Left renal pelvis (tissue), 4 donors: Measurements from ENCODE around the gene ATF7. TPM values are rescaled to one million over a fixed set of nuclear protein-coding genes. Genes with fewer than 3 reads are reported as not detected.

Experiments used
- DNase-seq, 4 donors: peaks; one replicate each; pipeline ENCODE4 v3.0.0-alpha.2; 2013; ENCODE audit warnings: low read depth in 4 of 4, low spot score in 3 of 4
- polyA plus RNA-seq, 4 donors: library from polyadenylated mRNA; unstranded; fragments of 120-200 nt; gene quantifications; one replicate each; pipeline ENCODE4 v1.2.1, GENCODE V29; 2013; ENCODE audit not compliant: insufficient read length in 4 of 4

ATF7 gene
- polyA plus RNA-seq, 4 donors = 43.1 to 70.5 (median 44.8) TPM

DNA sequence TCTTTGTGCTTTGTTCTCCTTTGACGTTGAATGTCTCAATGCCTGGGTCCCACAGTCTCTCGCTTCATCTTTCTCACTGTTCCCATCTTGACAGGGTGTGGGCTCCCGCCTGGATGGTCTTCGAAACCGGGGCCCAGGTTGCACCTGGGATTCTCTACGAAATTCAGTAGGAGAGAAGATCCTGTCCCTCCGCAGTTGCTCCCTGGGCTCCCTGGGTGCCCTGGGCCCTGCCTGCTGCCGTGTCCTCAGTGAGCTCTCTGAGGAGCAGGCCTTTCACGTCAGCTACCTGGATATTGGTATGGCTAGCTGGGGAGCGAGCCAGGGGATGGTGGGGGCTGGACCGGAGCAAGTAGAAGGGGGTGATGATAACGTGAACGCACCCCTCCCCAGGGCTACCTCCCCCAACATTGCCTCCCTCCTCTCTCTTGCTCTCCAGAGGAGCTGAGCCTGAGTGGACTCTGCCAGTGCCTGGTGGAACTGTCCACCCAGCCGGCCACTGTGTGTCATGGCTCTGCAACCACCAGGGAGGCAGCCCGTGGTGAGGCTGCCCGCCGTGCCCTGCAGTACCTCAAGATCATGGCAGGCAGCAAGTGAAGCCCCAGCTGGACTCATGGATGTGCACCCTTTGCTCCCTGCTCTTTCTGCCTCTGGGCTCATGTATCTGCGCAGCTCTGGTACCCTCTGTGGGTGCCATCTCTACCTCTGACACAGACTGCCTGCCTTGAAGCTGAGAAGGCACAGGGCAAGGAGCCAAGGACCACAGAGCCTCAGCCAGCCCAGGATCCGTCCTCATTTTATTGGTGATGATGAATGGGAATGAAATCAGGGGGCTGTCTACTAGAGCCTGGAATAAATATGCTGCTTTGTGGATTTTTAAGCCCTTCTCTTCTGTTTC is 120.4 kb downstream of the ATF7 start:
- no peak for DNase-seq

DNA sequence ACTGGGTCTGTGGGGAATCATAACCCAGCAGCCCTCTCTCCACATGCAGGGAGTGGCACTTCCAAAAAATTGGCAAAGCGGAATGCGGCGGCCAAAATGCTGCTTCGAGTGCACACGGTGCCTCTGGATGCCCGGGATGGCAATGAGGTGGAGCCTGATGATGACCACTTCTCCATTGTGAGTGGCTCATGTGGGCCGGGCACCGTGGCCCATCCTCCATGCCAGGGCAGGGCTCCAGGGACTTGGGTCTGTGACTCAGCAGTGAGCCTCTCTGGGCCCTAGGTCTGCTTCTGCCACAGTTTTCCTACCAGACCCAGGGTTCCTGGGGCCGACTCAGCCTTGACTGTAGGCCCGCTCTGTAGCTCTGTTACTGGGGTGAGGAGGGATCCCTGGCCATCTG is 121.1 kb downstream of the ATF7 start:
- DNase-seq = no peak

DNA sequence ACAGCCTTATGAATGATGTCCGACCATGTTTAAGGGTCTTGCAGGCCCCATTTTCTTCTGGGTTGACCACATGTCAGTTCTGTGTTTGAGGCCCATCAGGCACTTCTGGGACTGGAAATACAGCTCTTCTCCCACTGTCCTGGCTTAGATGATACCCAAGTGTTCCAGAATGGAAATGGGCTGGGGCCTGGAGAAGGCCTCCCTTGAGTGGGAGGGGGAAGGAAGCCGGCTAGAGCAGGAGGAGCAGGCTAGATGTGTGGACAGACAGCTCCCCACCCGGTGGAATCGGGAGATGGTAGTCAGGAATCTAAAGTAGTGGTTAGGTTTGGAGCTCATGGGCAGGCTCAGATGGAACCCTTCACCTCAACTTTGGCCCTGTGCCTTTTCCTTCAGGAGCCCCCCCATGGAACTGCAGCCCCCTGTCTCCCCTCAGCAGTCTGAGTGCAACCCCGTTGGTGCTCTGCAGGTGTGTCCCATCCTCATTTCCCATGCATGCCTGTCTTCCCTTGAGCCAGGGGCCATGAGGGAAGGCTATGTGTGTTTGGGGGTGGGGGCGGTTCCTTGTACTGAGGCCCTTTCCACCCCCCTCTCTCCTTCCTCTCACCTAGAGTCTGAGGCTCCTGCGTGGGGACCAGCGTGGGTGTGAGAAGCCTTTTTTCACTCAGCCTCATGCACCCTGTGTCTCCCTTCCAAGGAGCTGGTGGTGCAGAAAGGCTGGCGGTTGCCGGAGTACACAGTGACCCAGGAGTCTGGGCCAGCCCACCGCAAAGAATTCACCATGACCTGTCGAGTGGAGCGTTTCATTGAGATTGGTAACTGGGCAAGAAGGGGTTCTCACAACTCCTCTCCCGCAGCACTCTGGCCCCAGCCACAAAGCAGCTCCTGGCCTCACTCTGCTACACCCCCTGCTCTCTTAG is 121.9 kb downstream of the ATF7 start:
- no peak for DNase-seq

DNA sequence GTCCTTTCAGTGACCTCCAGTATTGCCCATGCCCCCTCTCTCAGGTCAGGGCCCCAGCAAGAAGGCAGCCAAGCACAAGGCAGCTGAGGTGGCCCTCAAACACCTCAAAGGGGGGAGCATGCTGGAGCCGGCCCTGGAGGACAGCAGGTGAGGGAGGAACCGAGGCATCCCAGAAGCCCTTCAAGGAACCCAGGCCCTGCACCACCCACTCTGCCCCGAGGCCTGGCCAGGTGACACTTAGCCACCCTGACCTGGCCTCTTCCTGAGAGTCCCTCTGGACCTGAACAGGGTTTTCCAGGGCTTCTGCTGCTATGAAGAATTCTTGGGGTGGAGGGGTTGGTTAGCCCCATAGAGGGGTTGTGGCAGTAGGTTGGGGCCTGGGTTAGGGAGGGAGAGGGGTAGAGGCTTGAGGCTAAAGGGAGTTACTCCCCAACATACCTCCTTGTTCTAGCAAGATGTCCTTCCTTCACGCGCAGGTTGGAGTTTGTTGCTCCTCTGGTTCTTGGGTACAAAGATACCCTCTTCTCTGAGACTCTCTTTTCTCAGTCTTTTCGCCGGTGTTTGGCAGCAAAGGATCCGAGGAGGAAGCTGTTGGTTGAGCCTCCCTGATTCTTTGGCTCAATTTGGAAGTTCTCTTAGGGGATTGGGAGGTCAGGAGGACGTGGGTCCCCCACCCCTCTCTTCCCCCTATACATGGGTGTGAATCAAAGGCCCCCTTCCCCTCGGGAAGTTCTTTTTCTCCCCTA is 123.0 kb downstream of the ATF7 start:
- no peak for DNase-seq

DNA sequence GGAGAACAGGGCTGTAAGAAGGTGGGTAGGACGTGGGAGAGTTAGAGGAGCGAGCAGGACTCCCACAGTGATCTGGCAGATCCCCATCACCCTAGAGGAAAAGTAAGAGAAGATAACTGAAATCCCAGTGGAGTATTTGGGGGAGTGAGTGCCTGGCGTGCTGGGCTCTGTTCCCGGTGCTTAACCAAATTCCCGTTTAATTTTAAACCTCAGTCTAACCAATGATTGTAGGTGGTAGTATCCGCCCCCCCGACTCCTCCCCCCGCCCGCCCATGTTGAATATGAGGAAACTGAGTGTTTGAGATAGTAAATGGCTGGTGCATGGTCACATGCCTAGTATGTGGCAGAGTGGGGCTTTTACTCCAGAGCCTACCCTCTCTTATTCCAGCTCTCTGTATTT is 123.9 kb downstream of the ATF7 start:
- no peak for DNase-seq

DNA sequence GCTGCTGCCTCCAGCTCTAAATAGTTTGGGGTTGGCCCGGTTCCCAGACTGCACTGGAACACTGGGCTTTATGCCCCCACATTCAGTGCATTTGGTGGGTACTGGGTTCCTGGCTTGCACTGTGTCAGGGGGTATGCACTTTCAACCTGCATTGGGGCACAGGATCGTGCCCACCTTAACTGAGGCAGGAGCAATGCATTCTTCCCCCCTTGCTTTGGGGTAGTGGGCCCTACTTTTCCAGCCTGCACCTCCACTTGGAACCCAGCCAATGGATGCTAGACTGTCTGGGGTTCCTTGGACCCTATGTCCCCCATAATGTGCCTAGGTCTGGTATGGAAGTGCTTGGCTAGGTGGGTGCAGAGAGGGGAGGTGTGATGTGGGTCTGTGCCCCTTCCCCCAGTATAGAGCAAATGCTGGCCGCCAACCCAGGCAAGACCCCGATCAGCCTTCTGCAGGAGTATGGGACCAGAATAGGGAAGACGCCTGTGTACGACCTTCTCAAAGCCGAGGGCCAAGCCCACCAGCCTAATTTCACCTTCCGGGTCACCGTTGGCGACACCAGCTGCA is 124.5 kb downstream of the ATF7 start:
- no peak for DNase-seq

DNA sequence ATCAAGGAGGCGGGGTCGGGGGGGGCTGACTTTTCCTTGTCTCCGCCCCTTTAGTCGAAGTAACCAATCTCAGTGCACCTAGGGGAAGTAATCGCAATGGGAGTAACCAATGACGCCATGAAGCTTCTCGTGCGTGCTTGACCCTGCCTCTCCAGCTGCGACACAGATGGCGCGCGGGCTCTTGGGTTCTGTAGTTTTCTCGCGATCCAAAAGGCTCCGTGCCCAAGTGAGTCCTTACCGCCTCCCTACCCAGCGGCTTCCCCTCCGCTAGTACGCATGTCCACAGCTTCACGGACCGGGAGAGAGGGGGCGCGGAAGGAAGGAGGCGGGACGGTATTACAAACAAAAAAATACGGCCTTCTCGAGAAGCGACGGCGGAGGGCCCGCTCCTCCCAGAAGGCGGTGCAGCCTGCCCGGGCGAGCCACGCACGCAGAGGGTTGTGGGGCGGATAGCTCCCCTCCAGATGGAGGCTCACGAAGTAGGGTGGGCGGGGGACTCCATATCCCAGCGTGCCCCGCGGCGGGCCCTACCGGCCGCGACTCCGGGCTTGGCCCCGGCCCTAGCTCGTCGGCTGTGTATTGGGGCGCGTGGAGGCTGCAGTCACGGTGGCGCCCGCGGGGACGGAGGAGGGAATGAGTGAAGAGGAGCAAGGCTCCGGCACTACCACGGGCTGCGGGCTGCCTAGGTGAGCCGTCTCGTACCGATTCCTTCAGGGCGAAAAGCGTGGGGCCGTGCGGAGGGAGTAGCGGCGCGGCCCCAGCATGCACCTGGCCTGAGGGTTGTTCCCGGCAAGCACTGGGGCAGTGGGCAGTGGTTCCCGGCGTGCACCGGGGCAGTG is 125.2 kb downstream of the ATF7 start, which contains the start of gene TARBP2:
Gene TARBP2, plus strand, starts transcription at position 508 of the 839 bp plus-strand sequence. Its CDS starts 126 bp downstream, at position 634.
- DNase-seq = peak; percentile 96 to 99 (median 98)

DNA sequence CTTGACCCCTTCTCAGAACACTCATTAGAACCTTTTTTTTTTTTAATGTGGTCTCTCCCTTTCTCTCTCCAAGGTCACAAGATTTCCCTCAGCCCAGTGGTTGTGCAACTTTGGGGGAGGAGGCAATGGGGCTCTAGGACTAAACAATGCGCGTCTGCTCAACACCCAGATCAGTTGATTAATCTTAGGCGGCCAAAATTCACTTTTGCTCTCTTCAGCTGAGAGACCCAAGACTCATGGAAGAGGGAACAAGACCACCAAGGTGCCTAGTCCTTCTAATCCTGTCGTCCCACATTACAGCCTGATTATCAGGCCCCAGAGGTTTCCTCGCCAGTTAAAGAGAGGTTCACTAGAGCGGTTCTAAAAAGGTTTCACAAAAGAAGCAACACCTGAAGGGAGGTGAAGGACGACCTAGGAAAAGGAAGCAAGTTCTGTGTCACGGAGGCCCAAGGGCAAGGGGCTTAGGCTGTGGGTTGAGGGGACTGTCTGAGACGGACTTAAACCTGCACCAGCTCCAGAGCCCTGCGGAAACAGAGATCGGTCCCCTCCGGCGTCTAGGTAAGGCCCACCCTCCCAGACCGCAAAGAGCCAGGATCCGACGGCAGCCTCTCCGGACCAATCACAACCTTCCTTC is 125.9 kb downstream of the ATF7 start:
- no peak for DNase-seq

DNA sequence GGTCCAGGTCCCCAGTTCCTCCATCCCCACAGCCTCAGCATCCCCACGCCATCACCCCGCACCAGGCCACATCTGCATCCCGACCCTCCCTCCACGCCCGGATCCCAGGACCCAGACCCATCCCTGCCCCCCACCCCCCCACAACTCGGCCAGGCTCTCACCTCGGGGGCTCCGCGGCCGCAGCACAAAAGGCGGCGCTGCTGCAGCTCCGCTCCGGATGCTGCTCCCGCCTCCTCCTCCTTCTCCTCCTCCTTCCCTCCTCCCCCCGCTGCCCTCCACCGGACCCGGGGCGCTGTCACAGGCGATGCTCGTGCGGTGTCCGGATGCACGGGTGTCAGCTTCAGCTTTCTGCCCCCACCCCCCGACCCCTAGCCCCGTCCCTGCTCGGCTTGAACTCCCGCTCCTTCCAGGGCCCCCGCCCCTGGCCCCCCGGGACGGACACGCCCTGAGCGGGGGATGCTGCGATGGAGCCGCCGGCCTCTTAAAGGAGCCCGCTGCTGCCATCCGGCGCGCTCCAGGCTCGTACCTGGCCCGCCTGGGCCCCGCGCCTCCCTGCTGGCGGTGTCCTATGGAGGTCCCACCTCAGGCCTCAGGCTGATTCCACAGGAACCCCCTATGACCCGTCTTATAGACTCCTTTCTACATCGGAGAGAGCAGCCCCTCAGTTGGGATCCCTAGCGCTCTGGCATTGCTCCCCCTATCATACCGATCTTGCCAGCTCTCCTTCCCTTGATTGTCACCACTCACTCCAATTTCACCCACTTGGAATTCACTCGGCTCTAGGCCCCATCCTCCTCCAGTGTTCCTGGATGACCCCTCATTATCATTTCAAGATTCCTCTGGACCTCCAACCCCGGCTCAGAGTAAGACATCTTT is 126.7 kb downstream of the ATF7 start, which contains the start of gene MAP3K12:
Gene MAP3K12, minus strand, starts transcription at position 193 of the 876 bp plus-strand sequence. CDS start 12,067 bp downstream, outside the sequence.
- peak in 1 of 4 donors; percentile 42 for DNase-seq

DNA sequence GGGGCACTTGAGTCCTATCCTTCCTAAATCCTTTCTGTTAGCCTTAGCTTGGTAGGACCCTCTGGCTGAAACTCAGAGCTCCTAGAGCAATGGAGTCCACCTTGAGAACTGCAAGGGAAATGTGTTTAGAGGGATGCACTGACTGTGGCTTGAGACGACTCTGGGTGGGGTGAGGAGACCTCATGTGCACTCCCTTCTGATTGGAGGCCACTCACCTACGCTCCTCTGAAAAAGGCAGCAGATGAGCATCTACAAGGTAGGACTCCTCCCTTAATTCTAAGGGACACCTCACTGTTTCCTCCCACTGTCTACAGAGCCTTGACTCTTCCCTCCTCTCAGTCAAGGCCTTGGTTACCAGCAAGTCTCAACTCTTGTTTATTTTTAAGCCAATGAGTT is 127.9 kb downstream of the ATF7 start:
- DNase-seq = no peak

DNA sequence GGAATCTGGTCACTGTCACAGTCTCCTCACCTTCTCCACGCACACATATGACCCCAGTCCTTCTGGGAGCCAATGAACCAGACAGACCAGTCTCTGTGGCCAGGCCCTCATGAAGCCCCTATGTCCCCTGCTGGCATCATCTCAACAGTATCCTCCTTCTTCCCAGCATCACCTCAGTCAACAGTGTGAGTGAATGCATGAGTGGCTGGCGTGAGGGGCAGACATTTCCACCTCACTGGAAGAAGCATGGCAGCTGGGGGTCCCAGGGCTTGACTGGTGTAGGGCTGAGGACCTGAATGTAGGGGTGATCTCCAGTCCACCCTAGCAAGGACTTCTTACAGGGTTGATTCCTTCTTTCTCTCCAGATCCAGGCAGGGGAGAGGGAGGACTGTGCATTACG is 128.7 kb downstream of the ATF7 start:
- no peak for DNase-seq

DNA sequence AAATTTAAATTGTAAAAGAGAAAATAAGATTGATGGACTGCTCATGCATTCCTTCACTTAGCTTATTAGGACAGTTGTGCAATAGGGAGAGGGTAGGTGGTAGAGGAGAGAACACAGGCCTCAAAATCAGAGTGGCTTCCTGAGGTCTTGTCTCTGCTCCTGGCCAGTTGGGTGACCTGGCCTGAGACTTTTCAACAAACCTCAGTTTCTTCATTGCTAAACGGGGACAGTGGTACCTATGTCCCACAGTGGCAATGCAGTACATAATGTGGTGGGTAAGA is 129.5 kb downstream of the ATF7 start:
- DNase-seq = no peak

DNA sequence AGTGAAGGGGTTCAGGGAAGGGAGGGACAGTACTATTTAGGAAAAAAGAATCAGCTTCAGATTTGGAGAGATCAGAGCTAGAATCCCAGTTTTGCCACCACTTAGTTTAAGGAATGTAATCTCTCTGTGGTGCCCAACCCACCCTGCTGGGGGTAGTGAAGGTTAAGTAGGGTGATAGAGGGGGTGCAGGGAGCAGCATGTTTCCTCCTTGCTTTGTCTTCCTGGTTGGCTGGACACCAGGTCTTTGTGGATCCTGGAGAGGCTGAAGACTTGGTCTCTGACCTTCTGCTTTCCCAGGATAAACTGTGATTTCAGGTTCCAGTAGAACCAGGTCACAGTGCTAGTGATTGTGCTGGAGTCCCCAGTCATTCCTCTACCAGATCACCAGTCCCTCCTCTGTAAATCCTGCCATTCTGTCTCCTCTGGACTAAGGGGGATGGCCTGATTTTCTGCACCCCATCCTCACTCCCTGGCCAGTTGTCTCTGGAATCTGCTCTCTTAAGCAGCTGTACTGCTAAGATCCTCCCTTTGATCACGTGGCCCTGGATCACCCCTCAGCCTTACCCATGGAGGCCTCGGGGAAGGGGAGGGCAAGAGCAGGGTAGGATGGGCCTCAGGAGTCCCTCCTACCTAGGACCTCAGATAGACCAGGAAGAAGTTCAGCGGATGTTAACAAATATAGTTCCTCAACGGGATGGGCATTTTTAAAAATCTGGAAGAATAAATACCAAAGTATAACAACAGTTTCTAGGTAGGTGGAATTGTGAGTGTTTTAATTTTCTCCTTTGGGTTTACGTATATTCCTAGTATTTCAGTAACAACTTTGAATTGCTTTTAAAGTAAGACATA is 130.1 kb downstream of the ATF7 start:
- DNase-seq = peak in 2 of 4 donors; percentile 45 to 46

DNA sequence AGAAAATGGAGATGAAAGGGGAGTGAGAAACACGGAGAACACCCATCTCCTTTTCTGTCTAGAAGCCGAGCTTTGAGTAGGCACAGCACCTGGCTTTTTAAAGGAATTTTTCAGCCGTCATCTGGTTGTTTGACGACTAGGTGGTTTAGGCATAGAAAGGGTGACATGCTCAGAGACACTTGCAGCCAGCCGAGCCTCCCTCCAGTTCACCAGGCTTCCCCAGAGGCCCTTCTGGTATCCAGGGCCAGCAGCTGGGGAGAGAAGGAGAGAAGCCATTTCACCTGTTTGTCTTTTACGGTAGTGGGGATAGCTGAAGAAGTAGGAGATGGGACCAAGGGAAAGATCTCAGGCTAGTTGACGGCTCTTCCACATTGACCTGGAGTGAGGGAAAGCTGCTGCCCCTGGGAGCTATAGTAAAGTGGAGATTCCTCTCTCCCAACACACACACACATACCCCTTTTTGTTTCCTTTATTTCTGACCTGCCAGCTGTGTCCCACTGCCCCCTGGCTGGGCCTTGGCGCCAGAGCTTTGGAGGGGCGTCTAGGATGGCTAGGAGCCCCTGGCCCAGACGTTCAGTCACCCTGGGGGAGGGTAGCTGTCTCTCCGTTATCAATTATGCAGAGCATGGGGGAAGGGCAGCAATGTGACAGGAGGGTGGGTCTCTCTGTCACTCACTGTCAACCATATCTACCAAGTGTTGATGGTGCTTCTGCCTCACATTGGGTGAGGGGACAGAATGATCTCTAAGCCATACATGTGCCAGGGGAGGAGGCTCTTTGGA is 132.4 kb downstream of the ATF7 start:
- DNase-seq = no peak

DNA sequence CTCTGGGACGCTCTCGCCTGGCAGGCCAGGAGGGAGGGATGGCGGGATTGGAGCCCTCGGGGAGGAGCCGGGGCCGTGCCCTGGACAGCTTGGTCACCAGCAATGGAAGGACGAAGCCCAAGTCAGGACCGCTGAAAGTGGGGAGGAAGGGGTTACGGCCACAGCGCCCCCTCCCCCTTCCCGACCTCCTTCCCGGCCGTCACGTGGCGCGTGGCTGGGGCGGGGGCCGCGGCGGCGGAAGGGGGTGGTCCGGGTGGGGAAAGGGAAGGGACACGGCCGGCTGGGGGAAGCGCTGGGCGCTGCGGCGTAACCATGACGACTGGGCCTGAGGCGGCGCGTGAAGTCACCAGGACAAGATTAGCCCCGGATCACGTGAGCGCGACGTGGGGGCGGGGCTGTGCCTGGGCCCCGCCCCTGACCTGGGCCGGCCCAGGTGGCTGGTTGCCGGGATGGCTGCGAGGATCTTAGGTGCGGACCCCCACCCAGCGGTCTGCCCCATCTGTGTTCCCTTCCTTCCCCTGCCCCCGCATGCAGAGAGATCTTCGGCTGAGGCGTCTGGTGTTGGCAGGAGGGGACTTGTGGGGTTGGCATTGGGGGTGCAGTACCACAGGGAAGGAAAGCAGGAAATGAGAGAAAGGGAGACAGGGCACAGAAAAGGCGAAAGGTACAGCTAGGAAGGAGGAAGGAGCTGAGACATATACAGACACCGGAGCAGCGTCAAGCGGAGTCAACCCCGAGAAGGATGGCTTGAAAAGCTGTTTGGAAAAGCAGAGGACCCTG is 133.2 kb downstream of the ATF7 start:
- peak; percentile 92 to 93 (median 93) for DNase-seq

DNA sequence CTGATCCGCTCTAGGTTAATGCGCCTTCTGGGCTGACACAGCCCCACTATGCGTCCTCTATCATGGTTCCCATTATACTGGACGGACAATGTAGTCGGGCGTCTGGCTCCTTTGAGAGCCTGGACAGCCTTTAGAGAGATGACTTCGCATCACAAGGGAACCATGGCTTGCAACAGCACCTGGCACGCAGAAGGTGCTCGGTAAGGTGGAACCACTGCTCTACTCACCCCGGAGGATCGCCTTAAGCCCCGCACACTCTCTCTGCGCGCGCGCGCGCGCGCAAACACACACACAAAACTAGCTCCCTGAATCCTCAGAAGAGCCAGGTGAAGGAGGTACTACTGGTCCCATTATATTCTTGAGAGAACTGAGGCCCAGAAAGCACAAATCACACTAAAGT is 134.0 kb downstream of the ATF7 start:
- no peak for DNase-seq
